NCI-H526 treated with DMSO at 0.1 percent for 48 hours (cell line): Measurements from ENCODE around the gene TBCD.

Experiments
- DNase-seq: peaks from one replicate; lab custom pipeline; 2025; lab: John Stamatoyannopoulos, UW

TBCD gene

DNA sequence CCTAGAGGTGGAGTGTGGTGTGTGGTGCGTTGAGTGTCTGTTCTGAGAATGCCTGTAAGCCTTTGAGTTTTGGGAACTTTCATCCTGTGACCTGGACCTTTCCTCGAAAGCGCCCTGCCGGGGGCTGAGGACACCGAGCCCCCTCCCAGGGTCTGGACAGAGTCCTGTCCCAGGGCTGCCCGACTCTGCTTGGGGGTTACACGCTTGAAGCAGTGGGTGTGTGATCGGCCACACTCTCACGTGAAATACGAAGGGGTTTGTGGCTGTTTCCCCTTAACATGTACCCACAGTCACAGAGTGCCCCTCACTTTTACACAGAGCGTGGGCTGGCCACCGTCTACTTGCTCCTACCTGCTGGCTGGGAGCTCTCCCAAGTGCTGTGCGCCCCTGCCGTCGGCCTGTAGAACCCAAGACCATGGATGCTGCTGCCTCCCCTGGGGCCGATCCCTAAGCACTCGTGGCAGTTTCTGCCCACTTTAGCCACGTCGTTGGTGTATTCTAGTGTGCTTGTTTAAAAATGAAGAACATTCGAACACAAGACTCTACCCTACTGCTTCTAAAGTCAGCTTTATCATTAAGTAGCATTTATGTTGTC, 81.1 kb downstream of the TBCD start:
- no peak for DNase-seq

DNA sequence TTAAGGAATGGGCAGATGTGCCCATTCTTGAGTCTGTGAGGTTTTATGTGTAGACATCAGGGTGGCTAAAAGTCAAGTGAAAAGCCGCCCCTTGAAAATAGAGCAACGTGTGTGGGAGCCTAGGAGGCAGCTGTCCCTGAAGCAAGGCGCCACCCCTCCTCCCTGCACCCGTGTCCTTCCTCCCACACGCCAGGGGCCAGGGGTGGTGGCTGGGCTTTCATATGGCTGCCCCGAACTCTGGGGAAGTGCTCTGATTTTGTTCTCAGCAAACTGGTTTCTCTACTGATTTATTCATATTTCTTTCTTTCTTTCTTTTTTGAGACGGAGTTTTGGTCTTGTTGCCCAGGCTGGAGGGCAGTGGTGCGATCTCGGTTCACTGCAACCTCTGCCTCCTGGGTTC, 83.3 kb downstream of the TBCD start:
- DNase-seq, result no peak

- peak; percentile 17 for DNase-seq
These were observed 84.1 kb downstream of the TBCD start for GRCh38 chr17:82835766-82836512.

DNA sequence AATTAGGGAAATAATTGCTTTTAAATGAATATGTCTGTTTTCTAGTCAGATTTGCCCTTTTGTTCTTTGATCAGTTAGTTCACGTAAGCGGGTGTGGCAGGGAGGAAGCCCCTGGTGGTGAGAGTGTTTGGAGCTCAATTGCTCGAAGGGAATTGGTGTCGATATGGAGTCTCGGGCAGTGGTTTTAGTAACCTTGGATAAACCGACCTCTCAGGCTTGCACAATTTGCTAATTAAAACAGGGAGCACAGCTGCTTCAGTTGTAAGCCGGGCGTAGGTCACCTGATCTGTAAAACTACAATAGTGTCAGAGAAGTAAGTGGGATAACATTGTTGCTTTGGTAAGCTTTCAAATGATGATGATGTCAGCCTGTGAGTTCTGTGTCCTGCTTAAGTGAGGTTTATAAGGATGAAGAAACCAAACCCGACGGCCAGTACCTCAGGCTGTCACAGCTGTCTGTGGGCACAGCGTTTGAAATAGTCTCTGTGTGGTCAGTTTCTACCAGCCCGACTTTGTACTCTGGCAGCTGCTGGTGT, 85.0 kb downstream of the TBCD start:
- DNase-seq, result peak; percentile 7

GRCh38 chr17:82837586-82838320, 85.9 kb downstream of the TBCD start:
- no peak for DNase-seq

- DNase-seq, result no peak
These were observed 86.7 kb downstream of the TBCD start for GRCh38 chr17:82838386-82839063.

DNA sequence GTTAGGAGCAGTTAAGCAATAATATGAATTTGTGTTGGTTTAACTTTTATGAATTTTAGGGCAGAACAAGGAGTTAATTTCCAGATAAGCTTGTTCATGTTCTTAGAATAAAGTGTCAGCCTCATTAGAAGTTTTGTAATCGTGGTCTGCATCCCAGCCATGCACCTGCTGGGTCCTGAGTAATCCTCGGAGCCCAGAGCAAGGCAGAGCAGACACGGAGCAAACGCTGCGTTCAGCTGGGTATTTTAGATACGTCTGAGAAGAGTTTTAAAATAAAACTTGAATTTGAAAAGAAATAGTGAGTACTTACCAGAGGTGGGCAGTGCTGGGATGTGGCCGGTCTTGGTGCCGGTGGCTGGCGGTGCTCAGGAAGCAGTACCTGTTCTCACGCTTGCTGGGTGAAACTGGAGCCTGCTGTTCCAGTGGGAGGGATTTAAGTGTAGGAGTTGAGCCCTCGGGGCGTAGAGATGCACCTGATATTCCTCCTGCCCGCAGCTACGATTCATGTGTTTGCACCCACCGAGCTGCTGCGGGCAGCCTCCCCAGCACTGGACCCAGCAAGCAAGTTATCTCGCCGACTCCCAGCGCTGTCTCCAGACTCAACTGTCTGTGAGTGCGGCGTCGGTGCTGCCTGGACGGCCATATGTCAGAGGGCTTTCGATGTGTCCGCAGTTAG, 87.9 kb downstream of the TBCD start, which contains the start of gene ZNF750:
Gene ZNF750 (minus strand): TSS at position 406 of the 676 bp plus-strand sequence. CDS start 7,568 bp downstream, outside the sequence.
- peak; percentile 76 for DNase-seq

DNA sequence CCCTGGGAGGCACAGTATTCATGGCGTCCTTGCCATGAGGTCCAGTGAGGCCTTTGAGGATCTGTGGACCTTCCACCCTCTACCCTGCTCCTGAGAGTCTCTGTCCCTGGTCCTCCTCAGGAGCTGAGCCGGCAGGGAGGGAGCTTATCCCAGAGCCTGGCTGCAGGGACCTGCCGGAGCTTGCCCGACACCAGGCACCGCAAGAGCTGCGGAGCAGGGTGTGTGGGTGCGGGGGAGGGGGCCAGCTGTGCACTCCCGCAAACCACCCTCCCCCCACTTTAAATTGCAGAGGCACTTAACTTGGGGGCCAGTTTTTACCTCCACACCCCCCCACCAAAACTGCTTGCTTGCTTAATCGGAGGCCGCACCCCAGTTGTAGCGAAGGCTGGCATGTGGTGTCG, 88.6 kb downstream of the TBCD start:
- DNase-seq, result peak; percentile 6

DNA sequence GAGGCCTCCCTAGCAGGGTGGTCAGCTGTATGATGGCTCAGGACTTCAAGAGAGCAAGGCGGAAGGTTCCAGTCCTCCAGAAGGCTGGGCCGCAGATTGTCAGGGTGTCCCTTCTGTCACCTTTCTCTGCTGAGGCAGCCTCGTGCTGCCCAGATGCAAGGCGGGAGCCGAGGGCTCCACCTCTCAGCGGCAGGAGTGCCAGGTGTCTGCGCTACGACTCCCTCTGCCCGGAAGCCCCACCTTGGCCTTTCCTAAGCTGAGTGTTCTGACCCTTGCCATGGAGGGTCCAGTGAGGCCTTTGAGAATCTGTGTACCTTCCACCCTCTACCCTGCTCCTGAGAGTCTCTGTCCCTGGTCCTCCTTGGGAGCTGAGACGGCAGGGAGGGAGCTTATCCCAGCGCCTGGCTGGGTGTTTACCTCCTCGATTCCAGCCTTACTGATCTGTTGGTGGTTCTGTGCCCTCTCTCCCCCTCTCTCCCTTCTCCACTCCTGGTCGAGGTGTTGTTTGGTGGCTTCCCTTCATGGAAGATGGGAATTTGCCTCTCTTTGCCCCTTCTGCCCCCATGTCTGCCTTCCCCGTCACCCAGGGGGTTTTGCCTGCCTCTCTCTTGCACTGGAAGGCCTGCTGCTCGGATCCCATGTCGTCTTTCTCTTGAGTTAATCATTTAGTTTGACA, 90.2 kb downstream of the TBCD start:
- no peak for DNase-seq

DNA sequence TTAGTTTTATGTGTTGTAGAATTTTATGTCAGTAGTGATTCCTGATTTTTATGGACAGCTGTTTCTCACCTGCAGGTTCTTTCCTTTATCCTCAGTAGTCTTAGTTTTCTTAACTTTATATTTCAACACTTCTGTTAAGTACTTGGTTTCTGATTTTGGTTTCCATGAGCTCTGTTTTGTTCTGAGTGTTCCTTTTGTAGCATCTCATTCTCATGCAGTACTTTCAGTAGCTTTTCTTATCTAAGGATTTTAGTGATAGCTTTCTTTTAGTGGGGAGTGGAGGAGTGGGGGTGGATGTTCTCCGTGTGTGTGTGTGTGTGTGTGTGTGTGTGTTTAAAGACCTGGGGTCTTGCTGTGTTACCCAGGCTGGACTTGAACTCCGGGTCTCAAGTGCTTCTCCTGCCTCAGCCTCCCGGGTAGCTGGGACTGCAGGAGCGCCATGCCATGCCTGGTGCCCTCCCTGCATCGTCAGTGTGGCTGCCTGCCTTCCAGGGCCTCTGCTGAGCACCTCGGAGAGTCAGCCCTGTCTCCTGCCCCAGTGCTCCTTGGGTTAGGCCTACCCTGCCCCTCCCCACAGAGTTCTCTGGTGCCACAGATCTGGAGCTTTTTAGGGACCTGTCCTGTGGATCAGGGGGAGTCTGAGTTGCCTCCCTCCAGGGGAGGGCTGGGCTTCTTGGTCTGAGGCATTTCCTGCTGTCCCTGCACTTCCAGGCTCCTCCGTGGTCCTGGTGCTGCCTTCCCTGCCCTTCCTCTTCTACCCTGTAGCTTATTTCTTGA, 92.2 kb downstream of the TBCD start:
- no peak for DNase-seq

DNA sequence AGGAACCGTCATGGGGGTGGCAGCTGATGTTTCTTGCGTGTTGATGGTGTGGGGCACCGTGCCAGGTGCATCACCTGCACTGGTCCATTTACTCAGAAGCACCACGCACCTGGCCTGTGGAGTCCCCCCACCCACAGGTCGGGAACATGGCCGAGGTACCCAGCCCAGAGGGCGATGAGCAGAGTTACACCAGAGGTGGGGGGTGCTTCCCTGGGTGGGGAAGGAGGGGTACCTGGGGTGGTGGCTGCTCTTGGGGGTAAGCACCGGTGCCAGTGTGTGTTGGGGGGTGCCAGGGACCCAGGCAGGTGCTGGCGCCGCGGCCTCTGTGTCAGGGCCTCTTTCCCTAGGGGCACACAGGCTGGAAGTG, 92.9 kb downstream of the TBCD start:
- DNase-seq, result no peak

GRCh38 chr17:82845163-82845807, 93.4 kb downstream of the TBCD start:
- DNase-seq, result no peak

DNA sequence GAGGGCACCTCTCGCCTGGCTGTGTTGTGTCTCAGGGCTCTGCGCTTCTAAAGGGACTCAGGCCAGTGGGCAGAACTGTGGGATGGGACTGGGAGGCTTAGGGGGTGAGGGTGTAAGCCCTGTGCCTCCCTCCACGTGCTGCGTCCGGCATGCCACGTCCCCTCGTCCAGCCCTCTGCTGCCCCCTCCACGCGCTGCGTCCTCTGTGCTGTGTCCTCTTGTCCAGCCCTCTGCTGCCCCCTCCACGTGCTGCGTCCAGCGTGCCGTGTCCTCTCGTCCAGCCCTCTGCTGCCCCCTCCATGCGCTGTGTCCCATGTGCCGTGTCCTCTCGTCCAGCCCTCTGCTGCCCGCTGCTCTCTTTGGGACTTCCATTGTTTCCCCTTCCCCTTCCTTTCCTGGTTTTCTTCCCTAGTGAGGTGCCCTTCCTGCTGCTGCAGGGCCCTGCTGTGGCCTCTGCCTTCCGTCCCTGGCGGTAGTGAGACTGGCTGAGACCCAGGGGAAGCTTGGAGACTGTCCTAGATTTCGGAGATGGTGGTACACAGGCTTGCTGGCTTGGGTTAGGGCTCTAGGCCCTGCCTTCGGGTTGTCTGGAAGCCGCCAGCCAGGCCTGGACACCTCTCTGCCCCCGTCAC, 94.3 kb downstream of the TBCD start:
- DNase-seq, result no peak

GRCh38 chr17:82848022-82848592, 96.2 kb downstream of the TBCD start:
- no peak for DNase-seq

DNA sequence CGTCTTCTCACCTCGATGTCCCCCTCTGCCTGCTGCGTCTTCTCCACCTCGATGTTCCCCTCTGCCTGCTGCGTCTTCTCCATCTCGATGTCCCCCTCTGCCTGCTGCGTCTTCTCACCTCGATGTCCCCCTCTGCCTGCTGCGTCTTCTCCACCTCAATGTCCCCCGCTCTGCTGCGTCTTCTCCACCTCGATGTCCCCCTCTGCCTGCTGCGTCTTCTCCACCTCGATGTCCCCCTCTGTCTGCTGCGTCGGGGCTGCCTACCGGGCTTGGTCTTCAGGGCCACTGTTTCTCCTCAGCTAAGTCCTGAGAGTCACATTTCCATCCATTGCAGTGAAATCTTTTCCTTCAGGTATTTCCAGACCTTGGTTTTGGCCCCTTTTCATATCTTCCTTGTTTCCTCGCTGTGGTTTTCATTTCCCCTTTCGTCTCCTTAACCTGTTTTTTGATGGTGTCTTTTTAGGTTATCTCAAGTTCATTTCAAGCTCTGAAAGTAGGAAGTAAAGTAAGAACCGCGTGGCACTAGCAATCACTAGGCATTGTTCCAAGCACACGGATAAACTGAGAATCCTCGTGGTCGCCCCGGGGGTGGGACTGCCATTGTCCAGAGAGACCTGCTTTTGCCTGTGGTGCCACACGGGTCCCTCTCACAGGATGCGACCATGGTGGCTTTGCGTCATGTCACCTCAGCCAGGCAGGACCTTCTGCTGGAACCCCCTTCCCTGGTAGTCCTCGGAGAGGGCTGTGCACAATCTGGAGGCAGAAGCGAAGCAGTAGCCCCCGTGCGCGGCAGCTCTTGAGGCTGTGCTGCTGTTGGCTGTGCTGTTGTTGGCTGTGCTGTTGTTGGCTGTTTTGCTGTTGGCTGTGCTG, 97.4 kb downstream of the TBCD start:
- DNase-seq, result no peak

- no peak for DNase-seq
These were observed 99.5 kb downstream of the TBCD start for GRCh38 chr17:82851381-82851780.

- no peak for DNase-seq
These were observed 102.4 kb downstream of the TBCD start for GRCh38 chr17:82854226-82854625.

DNA sequence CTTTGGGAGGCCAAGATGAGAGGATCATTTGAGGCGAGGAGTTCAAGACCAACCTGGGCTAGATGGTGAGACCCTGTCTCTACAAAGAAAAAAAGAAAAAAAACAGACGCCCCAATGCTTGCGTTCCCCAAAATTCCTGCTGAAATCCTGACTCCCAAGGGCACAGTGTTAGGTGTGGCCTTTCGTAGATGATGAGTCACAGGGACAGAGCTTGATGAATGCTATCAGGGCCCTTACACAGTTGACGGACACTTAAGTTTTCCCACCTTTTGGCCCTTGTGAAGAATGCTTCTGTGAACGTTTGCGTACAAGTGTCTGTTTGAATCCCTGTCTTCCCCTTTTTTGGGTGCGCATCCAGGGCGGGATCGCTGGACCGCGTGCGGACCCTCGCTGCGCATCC, 104.5 kb downstream of the TBCD start:
- no peak for DNase-seq
